B cell (primary cell): Measurements from ENCODE around the gene CASKIN1. TPM values are rescaled to one million over a fixed set of nuclear protein-coding genes. Genes with fewer than 3 reads are reported as not detected.

Experiments used
- ATAC-seq: fragments of 200-7000 bp; cut with Tn5 transposase; one replicate; pipeline ENCODE4 v1.10.0; 2021; ENCODE audit warnings: low read depth, mild to moderate bottlenecking, moderate number of reproducible peaks, moderate library complexity
- CTCF ChIA-PET: fragments of 350-600 bp; sonication (Branson Sonifier 250); formaldehyde crosslinking; loops from one replicate; lab custom pipeline; 2021; ENCODE audit warnings: antibody characterized with exemption, inconsistent platforms; lab: Charles Lee
- POLR2A ChIA-PET: fragments of 350-600 bp; sonication (Branson Sonifier 250); formaldehyde crosslinking; loops from one replicate; lab custom pipeline; 2021; ENCODE audit warnings: antibody characterized with exemption; lab: Charles Lee
- DNase-seq: peaks from one replicate; pipeline ENCODE4 v3.0.0; 2013
- H2AFZ ChIP-seq: 2 replicates; pipeline ENCODE4 v1.6.1; 2012; ENCODE audit warnings: mild to moderate bottlenecking, low read depth, low read length; ENCODE audit not compliant: insufficient read depth, poor library complexity, severe bottlenecking
- H3K27ac ChIP-seq, 2 donors: 1 replicate in 1 of 2; 2 replicates in 1 of 2; pipeline ENCODE4 v1.5.1; 2012 to 2013; ENCODE audit warnings: low read length in 2 of 2, mild to moderate bottlenecking in 2 of 2, moderate library complexity in 1 of 2
- H3K27me3 ChIP-seq, 4 experiments: fragments of 200-600 bp in 1 of 4; sonication (generic) in 1 of 4; replicated peaks in 1 of 4; 1 replicate in 2 of 4; 2 replicates in 2 of 4; pipeline versions ENCODE4 v1.6.1 to v1.7.0; 2013 to 2016; ENCODE audit warnings: low read length in 3 of 4, mild to moderate bottlenecking in 2 of 4, mixed read lengths in 1 of 4, moderate library complexity in 1 of 4; ENCODE audit not compliant: insufficient read depth in 4 of 4, control insufficient read depth in 3 of 4; ENCODE audit errors: control extremely low read depth in 1 of 4
- H3K36me3 ChIP-seq, 2 experiments: replicated peaks in 1 of 2; 1 replicate in 1 of 2; 2 replicates in 1 of 2; pipeline versions ENCODE4 v1.6.1 to v1.7.1; 2013; ENCODE audit warnings: low read length in 1 of 2; ENCODE audit not compliant: insufficient read depth in 2 of 2, control insufficient read depth in 1 of 2; ENCODE audit errors: control extremely low read depth in 1 of 2, extremely low read depth in 1 of 2
- H3K4me1 ChIP-seq, 2 donors: fragments of 200-600 bp in 1 of 2; sonication (generic) in 1 of 2; 1 replicate in 1 of 2; 2 replicates in 1 of 2; pipeline versions ENCODE4 v1.5.1 to v1.6.1; 2013 to 2017; ENCODE audit warnings: low read length in 2 of 2; ENCODE audit not compliant: control insufficient read depth in 2 of 2, insufficient read depth in 2 of 2
- H3K4me2 ChIP-seq: replicated peaks from 2 replicates; pipeline ENCODE3; 2012; ENCODE audit warnings: mild to moderate bottlenecking, low read depth, low read length; ENCODE audit not compliant: poor library complexity, severe bottlenecking
- H3K4me3 ChIP-seq, 5 experiments: fragments of 200-600 bp in 1 of 5; sonication (generic) in 1 of 5; 1 replicate in 3 of 5; 2 replicates in 2 of 5; pipeline versions ENCODE4 v1.5.1 to v1.7.0; 2011 to 2016; ENCODE audit warnings: low read length in 4 of 5, mild to moderate bottlenecking in 4 of 5, low read depth in 2 of 5, control low read depth in 1 of 5, moderate library complexity in 1 of 5; ENCODE audit not compliant: insufficient read depth in 1 of 5; ENCODE audit errors: control extremely low read depth in 1 of 5, extremely low read depth in 1 of 5
- H3K79me2 ChIP-seq: fragments of 200-600 bp; sonication (generic); one replicate; pipeline ENCODE4 v1.6.0; 2016; ENCODE audit warnings: low read length; ENCODE audit not compliant: control insufficient read depth, insufficient read depth
- H3K9ac ChIP-seq: fragments of 200-600 bp; sonication (generic); 2 replicates; pipeline ENCODE4 v1.6.1; 2017; ENCODE audit warnings: mild to moderate bottlenecking, low read length, moderate library complexity
- H3K9me3 ChIP-seq, 3 donors: one replicate each; pipeline versions ENCODE4 v1.6.1 to v1.7.1; 2013; ENCODE audit warnings: low read length in 2 of 3; ENCODE audit not compliant: control insufficient read depth in 2 of 3, insufficient read depth in 1 of 3; ENCODE audit errors: control extremely low read depth in 1 of 3
- H4K20me1 ChIP-seq: 2 replicates; pipeline ENCODE4 v1.6.0; 2012; ENCODE audit warnings: mild to moderate bottlenecking, low read length; ENCODE audit not compliant: insufficient read depth, control insufficient read depth, poor library complexity, severe bottlenecking
- H3K27ac Mint-ChIP-seq: one replicate; pipeline ENCODE4 v1.8.0; 2021; ENCODE audit warnings: mixed read lengths
- H3K27me3 Mint-ChIP-seq: one replicate; pipeline ENCODE4 v1.8.0; 2021; ENCODE audit warnings: mixed read lengths
- H3K4me1 Mint-ChIP-seq: one replicate; pipeline ENCODE4 v1.8.0; 2021; ENCODE audit warnings: mixed read lengths
- H3K4me3 Mint-ChIP-seq: one replicate; pipeline ENCODE4 v1.8.0; 2021; ENCODE audit warnings: mixed read lengths
- H3K9me3 Mint-ChIP-seq: one replicate; pipeline ENCODE4 v1.8.0; 2022; ENCODE audit warnings: mixed read lengths; ENCODE audit not compliant: insufficient read depth
- CTCF ChIP-seq: fragments of 200-600 bp; IDR thresholded peaks from one replicate; pipeline ENCODE4 v1.8.0; 2022; ENCODE audit warnings: antibody characterized with exemption, mild to moderate bottlenecking
- EZH2 ChIP-seq: IDR thresholded peaks from 2 replicates; pipeline ENCODE4 v1.6.1; 2012; ENCODE audit warnings: borderline replicate concordance, low read depth, mild to moderate bottlenecking, moderate library complexity, low read length; ENCODE audit not compliant: insufficient read depth, poor library complexity, severe bottlenecking
- WGBS: methylation state at CpG from one replicate; pipeline ENCODE4 v1.1.5; 2013; ENCODE audit warnings: missing lambda C conversion rate; ENCODE audit not compliant: insufficient coverage; 5-methylcytosine and 5-hydroxymethylcytosine counted together
- intact Hi-C: fragments of 100-400 bp; cut with micrococcal nuclease; formaldehyde crosslinking; loops from one replicate; pipeline ENCODE4 v1.10.0; 2022
- polyA plus RNA-seq: library from polyadenylated mRNA; depleted of rRNA; stranded (reverse); fragments of >200 nt; gene quantifications from 2 replicates; pipeline ENCODE4 v1.2.3, GENCODE V29; 2012
- total RNA-seq, 2 donors: library from RNA; stranded (reverse); fragments of 120-200 nt in 1 of 2; gene quantifications; 1 replicate in 1 of 2; 2 replicates in 1 of 2; pipeline versions ENCODE4 v1.2.3 to v1.2.4, GENCODE V29; 2013 to 2022

CASKIN1 gene
- total and polyA plus RNA-seq, 2 donors (not counting 1 experiment from before 2014, with no cell fraction given), result 0.01 TPM; not detected in 1

DNA sequence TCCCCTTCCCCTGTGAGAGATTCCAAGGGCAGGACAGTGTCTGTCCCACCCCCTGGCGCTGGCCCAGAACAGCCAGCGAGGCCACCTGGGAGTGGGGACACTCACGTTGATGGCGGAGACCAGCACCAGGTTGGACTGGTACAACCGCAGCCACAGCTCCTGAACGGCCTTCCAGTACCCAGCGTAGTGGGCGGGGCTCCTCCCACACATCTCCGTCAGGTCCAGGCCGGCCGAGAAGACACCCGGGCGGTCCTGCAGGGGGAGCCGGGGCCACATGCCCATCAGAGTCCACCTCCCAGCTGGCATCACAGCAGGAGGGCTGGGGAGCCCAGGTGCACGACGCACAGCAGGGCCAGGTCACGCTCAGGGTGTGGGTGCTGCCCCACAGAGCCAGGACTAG, 47.9 kb upstream of the CASKIN1 start:
- no peaks in the 10 kb centered on the region for H3K4me1 ChIP-seq
- H3K4me2 ChIP-seq, result no peak overlapping the region
- intact Hi-C loops, result no loop called here
- peaks cover 15% of the 10 kb centered on the region for H3K79me2 ChIP-seq
- Mint-ChIP-seq H3K4me1 (peaks cover 1% of the 10 kb centered on the region), H3K27me3 (no peaks in the 10 kb centered on the region), H3K9me3 (no peaks in the 10 kb centered on the region), H3K4me3 (no peak overlapping the region), H3K27ac (no peak overlapping the region)
- no peak overlapping the region for H3K27ac ChIP-seq
- ATAC-seq (no peak), DNase-seq (no peak)
- H2AFZ ChIP-seq, result no peak overlapping the region
- H3K27me3 ChIP-seq, result no peaks in the 10 kb centered on the region
- ChIA-PET POLR2A (interaction anchor here (0.6 kb wide), 1 partner anchor 251 kb away, joined by 3 read pairs; no protein-coding TSS in a partner anchor), CTCF (no interaction called here)
- H3K4me3 ChIP-seq, result no peak overlapping the region
- peaks cover 14% of the 10 kb centered on the region for H4K20me1 ChIP-seq
- H3K9me3 ChIP-seq, result no peaks in the 10 kb centered on the region
- peaks cover 0 to 46% of the 10 kb centered on the region in 2 experiments for H3K36me3 ChIP-seq
- H3K9ac ChIP-seq, result no peak overlapping the region
- no peak for TF ChIP-seq CTCF
- no peak for TF ChIP-seq EZH2
- 88% methylated on average over 17 of the region's 17 CpGs for WGBS

- Mint-ChIP-seq H3K4me1 (peaks cover 1% of the 10 kb centered on the region), H3K4me3 (no peak overlapping the region), H3K27ac (no peak overlapping the region), H3K27me3 (no peaks in the 10 kb centered on the region), H3K9me3 (no peaks in the 10 kb centered on the region)
- no peak overlapping the region for H3K27ac ChIP-seq
- DNase-seq (no peak), ATAC-seq (no peak)
- H3K4me3 ChIP-seq, result no peak overlapping the region
- no peak for TF ChIP-seq EZH2
- no peak for TF ChIP-seq CTCF
- no peaks in the 10 kb centered on the region for H3K4me1 ChIP-seq
- H3K27me3 ChIP-seq, result no peaks in the 10 kb centered on the region
- intact Hi-C loops, result no loop called here
- 93% methylated on average over 7 of the region's 11 CpGs for WGBS
- H4K20me1 ChIP-seq, result peaks cover 14% of the 10 kb centered on the region
- no peaks in the 10 kb centered on the region for H3K9me3 ChIP-seq
- H3K36me3 ChIP-seq, result peaks cover 0 to 46% of the 10 kb centered on the region in 2 experiments
- no peak overlapping the region for H3K9ac ChIP-seq
- no peak overlapping the region for H2AFZ ChIP-seq
- ChIA-PET POLR2A (no interaction called here), CTCF (no interaction called here)
- H3K79me2 ChIP-seq, result peaks cover 12% of the 10 kb centered on the region
- H3K4me2 ChIP-seq, result no peak overlapping the region
These were observed 47.4 kb upstream of the CASKIN1 start for GRCh38 chr16:2243781-2244180.
